ENCODE data around the gene KLB.
A peak's percentile ranks its signal among the peaks of the same experiment; 100 is the strongest.

The KLB gene

DNA sequence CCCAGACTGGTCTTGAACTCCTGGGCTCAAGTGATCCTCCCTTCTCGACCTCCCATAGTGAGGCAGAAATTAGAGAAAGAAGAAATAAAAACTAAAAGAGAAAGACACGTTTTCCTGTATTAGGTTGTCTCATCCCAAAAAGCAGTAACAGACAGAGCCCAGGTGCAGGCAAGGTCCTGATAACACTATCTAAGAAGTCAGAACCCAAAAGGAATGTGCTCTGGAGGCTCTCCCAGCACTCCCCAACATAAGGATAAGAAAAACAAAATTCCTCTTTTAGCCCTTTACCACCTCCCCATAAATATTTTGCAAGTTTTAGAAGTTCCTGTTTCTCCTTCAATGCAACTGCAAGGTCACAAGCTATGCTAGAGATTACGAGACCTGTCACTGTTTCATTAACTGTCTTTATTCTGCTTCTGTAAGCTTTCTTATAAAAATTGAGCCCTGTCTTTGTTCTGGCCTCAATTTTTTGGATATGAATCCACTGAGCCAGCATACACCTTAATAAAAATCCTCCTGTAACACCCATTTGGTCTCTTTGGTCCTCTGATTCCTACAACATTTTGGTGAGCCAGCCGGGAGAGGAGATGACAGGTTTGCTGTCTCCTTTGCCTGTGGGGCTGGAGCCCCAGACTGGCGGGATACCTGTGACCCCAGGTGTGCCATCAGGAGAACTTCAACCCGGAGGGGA is 78.0 kb downstream of the KLB start:
- no peak overlapping the region for H2BK120ac ChIP-seq (ENCODE audit: insufficient read depth, low read length, poor library complexity)
- H3K9me3 ChIP-seq (ENCODE audit: insufficient read depth, low read depth, low read length), result peaks cover 2% of the 10 kb centered on the region

DNA sequence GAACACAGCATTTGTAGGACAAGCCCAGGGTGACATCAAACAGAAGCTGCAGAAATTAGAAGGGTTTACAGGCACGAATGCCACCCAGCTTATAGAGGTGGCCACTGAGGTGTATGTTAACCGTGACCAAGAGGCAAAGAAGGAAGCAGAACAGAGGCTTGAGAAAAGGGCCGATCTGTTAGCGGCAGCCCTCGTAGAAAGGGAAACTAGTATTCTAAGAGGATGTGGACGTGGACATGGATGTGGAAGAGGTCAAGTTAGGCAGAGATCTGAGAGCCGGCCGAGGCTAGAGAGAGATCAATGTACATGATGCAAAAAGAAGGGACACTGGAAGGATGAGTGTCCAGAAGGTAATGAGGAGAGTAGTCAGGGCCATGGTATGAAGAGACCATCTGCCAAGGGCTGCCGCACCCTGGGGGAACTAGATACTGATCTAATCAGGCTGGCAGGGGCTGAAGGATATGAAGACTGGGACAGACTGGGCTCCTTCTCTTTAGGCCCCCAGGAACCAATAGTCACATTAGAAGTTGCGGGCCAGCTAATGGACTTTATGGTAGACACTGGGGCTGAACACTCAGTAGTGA is 79.6 kb downstream of the KLB start:
- WGBS (ENCODE audit: extremely low coverage, insufficient coverage, insufficient read length), result no CpG with 5 or more reads among the region's 10 CpGs

More for the DNA sequence above, 78.0 kb downstream of the KLB start:
- no peak overlapping the region for H2BK5ac ChIP-seq (ENCODE audit: low read depth, low read length, poor library complexity)
- H3K4me1 ChIP-seq (ENCODE audit: control insufficient read depth in 1 of 2, insufficient read depth in 2 of 2, low read length in 2 of 2), result peaks cover 4 to 7% of the 10 kb centered on the region in 2 experiments
- no CpG with 5 or more reads among the region's 6 CpGs for WGBS (ENCODE audit: extremely low coverage, insufficient coverage, insufficient read length)
- H4K8ac ChIP-seq (ENCODE audit: low read depth, low read length), result no peak overlapping the region
- H3K27me3 ChIP-seq (ENCODE audit: insufficient read depth, low read length), result no peaks in the 10 kb centered on the region
- H3K4me3 ChIP-seq (ENCODE audit: low read depth, low read length), result no peak overlapping the region
- H3K4me2 ChIP-seq (ENCODE audit: low read length), result no peak overlapping the region
- H3K23ac ChIP-seq (ENCODE audit: low read length), result no peak overlapping the region
- H4K12ac ChIP-seq (ENCODE audit: low read depth, low read length), result no peak overlapping the region
- no peak overlapping the region for H2AFZ ChIP-seq (ENCODE audit: insufficient read depth, low read length, poor library complexity)
- H3K14ac ChIP-seq (ENCODE audit: low read length), result no peak overlapping the region
- H3K9ac ChIP-seq (ENCODE audit: low read length), result no peak overlapping the region
- H4K91ac ChIP-seq (ENCODE audit: low read depth, low read length), result no peak overlapping the region
- no peaks in the 10 kb centered on the region for H3K36me3 ChIP-seq (ENCODE audit: control insufficient read depth in 1 of 2, insufficient read depth in 2 of 2, low read length in 2 of 2)
- no peak overlapping the region for H3K4ac ChIP-seq (ENCODE audit: low read depth, low read length)
- H2BK12ac ChIP-seq (ENCODE audit: low read length), result no peak overlapping the region
- DNase-seq, result peak in 1 of 2 donors; percentile 27
- H3K18ac ChIP-seq (ENCODE audit: low read length), result no peak overlapping the region
- no peaks in the 10 kb centered on the region for H3K79me1 ChIP-seq (ENCODE audit: low read length)
- no peaks in the 10 kb centered on the region for H3K79me2 ChIP-seq (ENCODE audit: control insufficient read depth, insufficient read depth, low read length, poor library complexity)
- no peak overlapping the region for H3K27ac ChIP-seq (ENCODE audit: low read depth, low read length)
- no peak overlapping the region for H2AK5ac ChIP-seq (ENCODE audit: low read length)

DNA sequence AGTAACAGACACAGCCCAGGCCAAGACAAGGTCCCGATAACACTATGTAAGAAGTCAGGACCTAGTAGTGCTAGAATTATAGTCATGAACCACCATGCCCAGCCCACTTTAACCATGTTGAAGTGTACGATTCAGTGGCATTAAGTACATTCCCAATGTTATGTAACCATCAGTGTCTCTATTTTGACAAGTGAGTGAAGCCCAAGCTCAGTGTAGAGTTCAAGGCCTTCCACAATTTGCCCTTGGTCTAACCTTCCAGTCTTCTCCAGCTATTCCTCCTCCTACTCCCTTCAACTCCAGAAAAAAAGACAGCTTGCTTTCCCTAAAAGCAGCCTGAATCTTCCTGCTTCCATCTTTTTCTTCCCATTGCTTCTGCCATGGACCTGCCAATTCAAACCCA is 83.6 kb downstream of the KLB start:
- no peak overlapping the region for H3K4me2 ChIP-seq (ENCODE audit: low read length)

More for the DNA sequence above, 79.6 kb downstream of the KLB start:
- H3K14ac ChIP-seq (ENCODE audit: low read length), result no peak overlapping the region
- H2BK5ac ChIP-seq (ENCODE audit: low read depth, low read length, poor library complexity), result no peak overlapping the region
- H3K23ac ChIP-seq (ENCODE audit: low read length), result no peak overlapping the region
- no peak overlapping the region for H3K18ac ChIP-seq (ENCODE audit: low read length)
- H4K8ac ChIP-seq (ENCODE audit: low read depth, low read length), result no peak overlapping the region
- no peak overlapping the region for H2BK12ac ChIP-seq (ENCODE audit: low read length)
- DNase-seq, result peak; percentile 65 to 78
- H3K27ac ChIP-seq (ENCODE audit: low read depth, low read length), result no peak overlapping the region
- no peaks in the 10 kb centered on the region for H3K79me1 ChIP-seq (ENCODE audit: low read length)
- H4K12ac ChIP-seq (ENCODE audit: low read depth, low read length), result no peak overlapping the region
- no peak overlapping the region for H2BK120ac ChIP-seq (ENCODE audit: insufficient read depth, low read length, poor library complexity)
- H2AK5ac ChIP-seq (ENCODE audit: low read length), result no peak overlapping the region
- H3K36me3 ChIP-seq (ENCODE audit: control insufficient read depth in 1 of 2, insufficient read depth in 2 of 2, low read length in 2 of 2), result no peaks in the 10 kb centered on the region
- no peak overlapping the region for H3K4ac ChIP-seq (ENCODE audit: low read depth, low read length)
- no peak overlapping the region for H4K91ac ChIP-seq (ENCODE audit: low read depth, low read length)
- H3K4me2 ChIP-seq (ENCODE audit: low read length), result no peak overlapping the region
- H3K4me3 ChIP-seq (ENCODE audit: low read depth, low read length), result no peak overlapping the region
- no peaks in the 10 kb centered on the region for H3K27me3 ChIP-seq (ENCODE audit: insufficient read depth, low read length)
- H3K9me3 ChIP-seq (ENCODE audit: insufficient read depth, low read depth, low read length), result no peaks in the 10 kb centered on the region
- no peaks in the 10 kb centered on the region for H3K79me2 ChIP-seq (ENCODE audit: control insufficient read depth, insufficient read depth, low read length, poor library complexity)
- H2AFZ ChIP-seq (ENCODE audit: insufficient read depth, low read length, poor library complexity), result no peak overlapping the region
- H3K4me1 ChIP-seq (ENCODE audit: control insufficient read depth in 1 of 2, insufficient read depth in 2 of 2, low read length in 2 of 2), result peaks cover 0 to 5% of the 10 kb centered on the region in 2 experiments
- no peak overlapping the region for H3K9ac ChIP-seq (ENCODE audit: low read length)

DNA sequence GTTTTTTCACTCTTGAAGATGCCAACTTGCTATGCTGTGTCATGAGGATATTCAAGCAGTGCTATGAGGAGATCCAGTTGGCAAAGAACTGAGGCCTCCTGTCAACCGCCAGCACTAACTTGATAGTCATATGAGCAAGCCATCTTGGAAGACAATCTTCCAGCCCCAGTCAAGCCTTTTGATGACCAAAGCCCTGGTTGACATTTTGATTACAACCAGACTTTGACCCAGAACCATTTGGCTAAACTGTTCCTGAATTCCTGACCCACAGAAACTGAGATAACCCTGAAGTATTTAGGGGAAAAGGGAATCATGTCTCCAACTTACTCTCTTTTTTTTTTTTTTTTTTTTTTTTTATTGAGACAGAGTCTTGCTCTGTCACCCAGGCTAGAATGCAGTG is 87.6 kb downstream of the KLB start:
- Histone ChIP-seq H3K27ac (ENCODE audit: low read depth, low read length) (no peak overlapping the region), H3K14ac (ENCODE audit: low read length) (no peak overlapping the region), H3K9ac (ENCODE audit: low read length) (no peak overlapping the region), H3K36me3 (ENCODE audit: control insufficient read depth in 1 of 2, insufficient read depth in 2 of 2, low read length in 2 of 2) (peaks cover 0 to 3% of the 10 kb centered on the region in 2 experiments), H3K9me3 (ENCODE audit: insufficient read depth, low read depth, low read length) (no peaks in the 10 kb centered on the region), H3K27me3 (ENCODE audit: insufficient read depth, low read length) (no peaks in the 10 kb centered on the region), H4K12ac (ENCODE audit: low read depth, low read length) (no peak overlapping the region), H2BK5ac (ENCODE audit: low read depth, low read length, poor library complexity) (no peak overlapping the region), H2BK120ac (ENCODE audit: insufficient read depth, low read length, poor library complexity) (no peak overlapping the region), H3K79me2 (ENCODE audit: control insufficient read depth, insufficient read depth, low read length, poor library complexity) (no peaks in the 10 kb centered on the region), H3K79me1 (ENCODE audit: low read length) (no peaks in the 10 kb centered on the region), H2BK12ac (ENCODE audit: low read length) (no peak overlapping the region), H3K4me2 (ENCODE audit: low read length) (no peak overlapping the region), H3K4ac (ENCODE audit: low read depth, low read length) (no peak overlapping the region), H2AK5ac (ENCODE audit: low read length) (no peak overlapping the region), H3K4me1 (ENCODE audit: control insufficient read depth in 1 of 2, insufficient read depth in 2 of 2, low read length in 2 of 2) (no peaks in the 10 kb centered on the region), H3K18ac (ENCODE audit: low read length) (no peak overlapping the region), H3K23ac (ENCODE audit: low read length) (no peak overlapping the region), H4K8ac (ENCODE audit: low read depth, low read length) (no peak overlapping the region), H4K91ac (ENCODE audit: low read depth, low read length) (no peak overlapping the region), H2AFZ (ENCODE audit: insufficient read depth, low read length, poor library complexity) (no peak overlapping the region), H3K4me3 (ENCODE audit: low read depth, low read length) (no peak overlapping the region)
- peak in 1 of 2 donors; percentile 18 for DNase-seq
- no CpG with 5 or more reads among the region's 1 CpG for WGBS (ENCODE audit: extremely low coverage, insufficient coverage, insufficient read length)

More for the DNA sequence above, 83.6 kb downstream of the KLB start:
- Histone ChIP-seq H4K8ac (ENCODE audit: low read depth, low read length) (no peak overlapping the region), H3K23ac (ENCODE audit: low read length) (no peak overlapping the region), H2BK12ac (ENCODE audit: low read length) (no peak overlapping the region), H3K9me3 (ENCODE audit: insufficient read depth, low read depth, low read length) (no peaks in the 10 kb centered on the region), H3K27me3 (ENCODE audit: insufficient read depth, low read length) (no peaks in the 10 kb centered on the region), H3K27ac (ENCODE audit: low read depth, low read length) (no peak overlapping the region), H3K79me1 (ENCODE audit: low read length) (no peaks in the 10 kb centered on the region), H3K36me3 (ENCODE audit: control insufficient read depth in 1 of 2, insufficient read depth in 2 of 2, low read length in 2 of 2) (no peaks in the 10 kb centered on the region), H2BK5ac (ENCODE audit: low read depth, low read length, poor library complexity) (no peak overlapping the region), H3K18ac (ENCODE audit: low read length) (no peak overlapping the region), H4K91ac (ENCODE audit: low read depth, low read length) (no peak overlapping the region), H3K9ac (ENCODE audit: low read length) (no peak overlapping the region), H3K14ac (ENCODE audit: low read length) (no peak overlapping the region), H2AK5ac (ENCODE audit: low read length) (no peak overlapping the region), H2BK120ac (ENCODE audit: insufficient read depth, low read length, poor library complexity) (no peak overlapping the region), H3K4me1 (ENCODE audit: control insufficient read depth in 1 of 2, insufficient read depth in 2 of 2, low read length in 2 of 2) (peaks cover 0 to 5% of the 10 kb centered on the region in 2 experiments), H3K4me3 (ENCODE audit: low read depth, low read length) (no peak overlapping the region), H2AFZ (ENCODE audit: insufficient read depth, low read length, poor library complexity) (no peak overlapping the region), H3K4ac (ENCODE audit: low read depth, low read length) (no peak overlapping the region), H3K79me2 (ENCODE audit: control insufficient read depth, insufficient read depth, low read length, poor library complexity) (no peaks in the 10 kb centered on the region), H4K12ac (ENCODE audit: low read depth, low read length) (no peak overlapping the region)
- no peak for DNase-seq
- no CpG with 5 or more reads among the region's 2 CpGs for WGBS (ENCODE audit: extremely low coverage, insufficient coverage, insufficient read length)
